Measurements from ENCODE around the gene GALNT2. TPM values are rescaled to one million over a fixed set of nuclear protein-coding genes. Genes with fewer than 3 reads are reported as not detected.

The GALNT2 gene
- total and polyA plus RNA-seq, 2 of the 13 experiments (the other 11 are each of a cell fraction or from before 2014, with no cell fraction given), result 39.3 to 39.6 TPM

GRCh38 chr1:230094746-230095145 is 27.7 kb downstream of the GALNT2 start:
- ATAC-seq (no peak), DNase-seq (ENCODE audit: low spot score) (no peak), FAIRE-seq (no peak)
- BruUV-seq (replicated peaks), result no TSS peak
- no peak overlapping the region for H3K4me3 ChIP-seq (replicated peaks in 1 of 3; ENCODE audit: insufficient read depth in 1 of 3, low read depth in 2 of 3, low read length in 3 of 3)
- H4K20me1 ChIP-seq (ENCODE audit: insufficient read depth, low read length), result peaks cover 5% of the 10 kb centered on the region
- H3K79me2 ChIP-seq (ENCODE audit: insufficient read depth, low read length), result peaks cover 37% of the 10 kb centered on the region
- peaks cover 12% of the 10 kb centered on the region for H3K4me1 ChIP-seq (ENCODE audit: insufficient read depth, low read length)
- no peak overlapping the region for H2AFZ ChIP-seq (ENCODE audit: low read length)
- H3K27me3 ChIP-seq (ENCODE audit: control insufficient read depth in 1 of 2, insufficient read depth in 2 of 2, low read length in 2 of 2), result no peaks in the 10 kb centered on the region
- CTCF ChIA-PET (ENCODE audit: low intra/inter-chr PET ratio, low total read pairs), result no interaction called here
- intact Hi-C loops (cut with micrococcal nuclease; ENCODE audit: unreplicated experiment), result no loop called here
- H3K36me3 ChIP-seq (replicated peaks in 1 of 2; ENCODE audit: control insufficient read depth in 1 of 2, insufficient read depth in 2 of 2, low read length in 2 of 2), result peaks cover 3 to 6% of the 10 kb centered on the region in 2 experiments; a peak in 2 of 5 replicates
- WGBS (ENCODE audit: low lambda C conversion rate), result 95% methylated on average over 14 of the region's 14 CpGs
- POLR2A ChIA-PET, result no interaction called here
- H3K9me3 ChIP-seq (ENCODE audit: low read length), result no peaks in the 10 kb centered on the region
- H3K27ac ChIP-seq (ENCODE audit: extremely low read length, insufficient read depth, low read length), result no peak overlapping the region
- no peak overlapping the region for H3K9ac ChIP-seq (ENCODE audit: insufficient read depth, low read depth, low read length)
- in situ Hi-C loops (cut with HindIII; ENCODE audit: extremely low pct_ligation_motif_present, low pct_unique_long_range_greater_than_20kb), result no loop called here
- TF ChIP-seq ZFX (CRISPR knock-in tag; IDR thresholded peaks at IDR 0.05; ENCODE audit: low read depth), result no peak
- no peak for TF ChIP-seq ATF1 (CRISPR knock-in tag; IDR thresholded peaks at IDR 0.05)
- no peak for TF ChIP-seq ZBTB20 (CRISPR knock-in tag; IDR thresholded peaks at IDR 0.05; ENCODE audit: borderline replicate concordance, low read depth)
- no peak for TF ChIP-seq ZHX2 (IDR thresholded peaks at IDR 0.05; ENCODE audit: low read depth)
- TF ChIP-seq ZHX2 (CRISPR knock-in tag; IDR thresholded peaks at IDR 0.05; ENCODE audit: borderline replicate concordance), result no peak
- no peak for TF ChIP-seq ZNF446 (CRISPR knock-in tag; IDR thresholded peaks at IDR 0.05)
- TF ChIP-seq PRPF4 (IDR thresholded peaks at IDR 0.05; ENCODE audit: low read depth, low read length, poor library complexity, severe bottlenecking), result no peak
- no peak for TF ChIP-seq NFATC3 (CRISPR knock-in tag; IDR thresholded peaks at IDR 0.05)
- no peak for TF ChIP-seq MXI1 (IDR thresholded peaks at IDR 0.05; ENCODE audit: borderline replicate concordance, low read depth, low read length)
- TF ChIP-seq ZNF770 (CRISPR knock-in tag; IDR thresholded peaks at IDR 0.05), result no peak
- TF ChIP-seq ZNF652 (CRISPR knock-in tag; IDR thresholded peaks at IDR 0.05; ENCODE audit: borderline replicate concordance, low read depth), result no peak
- TF ChIP-seq ZNF34 (CRISPR knock-in tag; IDR thresholded peaks at IDR 0.05; ENCODE audit: borderline replicate concordance), result no peak
- TF ChIP-seq ZNF773 (CRISPR knock-in tag; IDR thresholded peaks at IDR 0.05; ENCODE audit: borderline replicate concordance), result no peak
- no peak for TF ChIP-seq MEF2D (CRISPR knock-in tag; IDR thresholded peaks at IDR 0.05)
- TF ChIP-seq MED1 (CRISPR knock-in tag; IDR thresholded peaks at IDR 0.05), result no peak
- TF ChIP-seq ZNF292 (CRISPR knock-in tag; IDR thresholded peaks at IDR 0.05; ENCODE audit: borderline replicate concordance, low read depth), result no peak
- no peak overlapping the region for H3K4me2 ChIP-seq (ENCODE audit: low read depth, low read length)

All from HepG2 (cell line).